Mesenteric fat pad (tissue), 1 donor: ENCODE results near the gene PRKAR1B. TPM values are rescaled to one million over a fixed set of nuclear protein-coding genes. Genes with fewer than 3 reads are reported as not detected.

Source experiments
- DNase-seq: peaks from one replicate; pipeline ENCODE4 v3.0.0-alpha.2; 2020; ENCODE audit warnings: low spot score
- total RNA-seq: library from RNA; stranded (reverse); fragmentation: NEBNext Ultra II Directional; extraction: Animal tissue kit (Norgen Biotek cat#: 25700); gene quantifications from one replicate; pipeline ENCODE4 v1.2.1, GENCODE V29; 2021
- donor health status: DM: yes; HTN: yes; CAD: no.

Gene PRKAR1B
- total RNA-seq, 1 donor from 2014 or later: 11.7 TPM

DNA sequence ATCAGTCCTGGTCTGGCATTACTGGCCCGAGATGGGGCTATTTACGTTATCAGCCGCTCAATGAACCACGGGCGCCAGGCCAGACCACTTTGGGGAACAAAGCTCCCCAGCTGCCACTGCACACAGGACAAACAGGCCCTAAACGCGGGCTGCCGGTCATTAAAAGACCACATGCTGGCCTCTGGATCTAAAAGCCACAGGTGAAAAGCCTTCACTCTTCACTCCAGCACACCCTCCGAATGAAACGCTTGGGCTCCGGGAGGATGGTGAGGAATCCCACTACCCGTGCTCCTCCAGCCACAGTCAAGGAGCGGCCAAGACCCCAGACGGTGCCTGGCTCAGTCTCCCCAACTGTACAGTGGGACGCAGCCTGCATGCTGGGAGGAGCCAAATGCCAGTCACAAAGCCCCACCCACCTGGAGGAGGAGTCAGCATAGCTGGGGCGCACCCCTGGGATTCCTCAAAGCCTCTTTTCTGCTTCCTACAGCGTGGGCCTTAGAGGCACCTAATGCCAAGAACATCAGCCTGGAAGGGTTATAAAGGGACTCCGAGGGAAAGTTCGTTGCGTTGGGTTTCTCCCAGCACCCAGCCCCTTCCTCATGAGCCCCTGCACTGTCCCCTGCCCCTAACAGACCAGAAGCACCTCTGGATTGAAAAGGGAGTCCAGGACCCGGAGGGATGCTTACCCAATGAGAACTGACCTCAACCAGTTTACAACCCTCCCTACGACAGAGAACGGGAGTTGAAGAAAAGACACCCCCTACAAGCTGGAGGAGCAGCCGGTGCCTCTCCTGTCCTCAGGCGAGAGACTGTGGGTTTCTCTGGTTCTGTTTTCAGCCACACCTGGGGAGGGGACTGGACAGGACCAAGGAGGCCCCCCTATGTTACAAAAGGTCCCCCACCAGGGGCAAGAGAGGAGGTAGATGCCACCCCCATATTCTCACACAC is 212.2 kb downstream of the PRKAR1B start:
- no peak for DNase-seq

- no peak for DNase-seq
These were observed 212.8 kb downstream of the PRKAR1B start for GRCh38 chr7:514242-514641.

GRCh38 chr7:513521-514166 is 213.4 kb downstream of the PRKAR1B start:
- DNase-seq: no peak

DNA sequence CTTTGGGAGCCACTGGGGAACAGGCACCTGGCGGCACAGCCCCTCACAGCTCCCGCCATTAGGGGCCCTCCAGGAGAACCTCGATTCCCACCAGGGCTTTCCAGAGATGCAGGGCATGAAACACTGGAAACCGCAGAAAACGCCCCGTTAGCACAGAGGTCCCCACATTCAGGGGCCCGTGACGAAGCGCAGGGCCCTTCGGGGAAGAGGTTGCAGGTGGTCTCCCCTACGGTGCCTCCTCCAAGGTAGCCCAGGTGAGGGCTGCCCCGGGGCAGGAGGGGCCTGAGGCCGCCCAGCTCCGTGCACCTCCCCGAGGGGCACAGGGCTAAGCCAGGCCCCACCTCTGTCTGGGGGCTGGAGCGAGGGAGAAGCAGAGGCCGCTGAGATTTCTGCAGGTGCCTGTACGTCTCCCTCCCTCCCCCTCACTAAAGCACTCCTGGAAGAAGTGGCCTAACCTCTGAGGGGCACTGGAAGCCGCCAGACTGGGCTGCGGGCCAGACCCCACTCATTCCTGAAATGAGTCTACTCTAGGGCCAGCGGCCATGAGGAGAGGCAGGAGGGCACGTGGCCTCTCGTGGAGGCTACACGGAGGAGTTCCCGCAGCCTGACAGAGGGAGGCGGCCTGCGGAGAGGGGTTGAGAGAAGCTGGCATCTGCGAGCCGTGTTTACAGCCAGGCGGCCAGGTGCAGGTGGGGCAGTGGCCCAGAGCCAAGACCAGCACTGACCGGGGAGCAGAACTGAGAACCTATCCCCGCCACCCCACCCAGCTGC is 214.4 kb downstream of the PRKAR1B start:
- DNase-seq: no peak

- no peak for DNase-seq
These were observed 215.0 kb downstream of the PRKAR1B start for GRCh38 chr7:512146-512510.

DNA sequence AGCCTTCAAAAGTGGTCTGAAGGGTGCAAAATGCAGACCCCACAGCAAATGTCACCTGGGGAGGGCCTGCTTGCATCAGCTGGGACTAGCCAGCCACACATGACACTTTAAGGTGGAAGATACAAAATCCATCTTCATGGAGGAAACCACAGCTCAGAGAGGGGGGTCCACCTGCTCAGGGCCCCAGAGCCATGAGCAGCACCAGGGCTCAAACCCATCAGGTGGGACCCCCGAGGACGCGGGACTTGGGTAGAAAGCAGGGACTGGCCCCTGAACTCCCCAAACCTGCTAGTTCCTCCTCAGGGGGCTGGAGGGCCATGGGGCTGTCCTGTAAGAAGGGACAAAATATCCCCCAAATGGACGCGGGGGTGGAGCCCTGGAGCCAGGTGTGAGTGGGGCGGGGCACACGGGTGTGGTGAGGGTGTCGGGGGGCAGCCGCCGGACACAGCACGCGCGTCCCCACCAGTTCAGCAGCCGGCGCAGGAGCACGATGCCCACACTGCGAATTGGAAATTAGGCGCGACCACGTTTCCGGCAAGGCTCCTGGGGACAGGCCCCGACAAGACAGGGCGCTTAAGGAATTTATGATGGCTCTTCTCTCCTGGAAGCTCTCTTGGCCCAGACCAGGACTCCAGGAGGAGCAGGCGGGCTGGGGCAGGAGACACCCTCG is 215.5 kb downstream of the PRKAR1B start:
- DNase-seq: no peak

- no peak for DNase-seq
These were observed 216.2 kb downstream of the PRKAR1B start for GRCh38 chr7:510782-511281.

DNA sequence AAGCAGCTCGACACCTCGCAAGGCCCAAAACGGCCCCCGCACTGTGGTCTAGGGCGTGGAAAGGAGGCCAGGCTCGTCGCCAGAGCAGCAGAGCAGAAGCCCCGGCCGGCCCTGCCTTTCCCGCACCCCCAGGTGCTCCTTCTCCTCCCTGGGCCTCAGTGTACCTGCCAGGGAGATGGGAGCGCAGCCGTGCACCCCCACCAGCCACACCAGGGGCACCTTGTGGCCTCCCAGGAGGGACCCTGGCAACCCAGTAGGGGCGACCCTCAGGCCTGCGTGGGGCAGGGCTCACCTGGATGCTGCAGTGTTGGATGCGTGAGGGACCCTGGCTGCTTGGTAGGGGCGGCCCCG is 217.0 kb downstream of the PRKAR1B start:
- DNase-seq: no peak

GRCh38 chr7:509426-510130 is 217.5 kb downstream of the PRKAR1B start:
- DNase-seq: no peak

DNA sequence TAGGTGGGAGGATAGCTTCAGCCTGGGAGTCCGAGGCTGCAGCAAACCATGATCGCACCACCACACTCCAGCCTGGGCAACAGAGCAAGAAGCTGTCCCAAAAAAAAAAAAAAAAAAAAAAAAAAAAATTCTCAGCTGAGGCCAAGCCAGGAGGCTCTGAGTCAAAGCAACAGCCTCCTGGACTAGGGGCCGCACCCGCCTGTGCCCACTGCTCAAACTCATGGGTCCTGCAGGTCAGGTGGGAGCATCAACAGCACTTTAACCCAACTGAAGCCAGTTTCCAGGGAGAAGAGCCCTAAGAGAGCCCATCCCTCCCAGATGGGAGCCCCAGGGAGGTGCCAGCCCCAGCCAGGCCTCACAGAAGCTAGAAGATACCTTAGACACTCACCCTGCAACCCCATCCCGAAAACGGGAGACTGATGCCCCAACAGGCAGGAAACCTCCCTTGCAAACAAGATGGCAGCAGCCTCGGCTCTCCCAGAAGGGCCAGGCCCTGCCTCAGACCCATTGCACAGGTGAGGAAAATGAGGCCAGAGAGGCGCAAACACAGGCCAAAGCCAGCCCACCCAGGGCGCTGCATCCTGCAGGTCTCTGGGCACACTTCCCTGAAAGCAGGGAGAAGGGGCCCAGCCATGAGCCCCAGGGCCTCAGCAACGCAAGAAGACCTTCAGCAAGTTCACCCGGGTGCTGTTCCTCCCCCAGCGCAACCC is 218.5 kb downstream of the PRKAR1B start:
- no peak for DNase-seq

GRCh38 chr7:507623-508300 is 219.3 kb downstream of the PRKAR1B start:
- no peak for DNase-seq

DNA sequence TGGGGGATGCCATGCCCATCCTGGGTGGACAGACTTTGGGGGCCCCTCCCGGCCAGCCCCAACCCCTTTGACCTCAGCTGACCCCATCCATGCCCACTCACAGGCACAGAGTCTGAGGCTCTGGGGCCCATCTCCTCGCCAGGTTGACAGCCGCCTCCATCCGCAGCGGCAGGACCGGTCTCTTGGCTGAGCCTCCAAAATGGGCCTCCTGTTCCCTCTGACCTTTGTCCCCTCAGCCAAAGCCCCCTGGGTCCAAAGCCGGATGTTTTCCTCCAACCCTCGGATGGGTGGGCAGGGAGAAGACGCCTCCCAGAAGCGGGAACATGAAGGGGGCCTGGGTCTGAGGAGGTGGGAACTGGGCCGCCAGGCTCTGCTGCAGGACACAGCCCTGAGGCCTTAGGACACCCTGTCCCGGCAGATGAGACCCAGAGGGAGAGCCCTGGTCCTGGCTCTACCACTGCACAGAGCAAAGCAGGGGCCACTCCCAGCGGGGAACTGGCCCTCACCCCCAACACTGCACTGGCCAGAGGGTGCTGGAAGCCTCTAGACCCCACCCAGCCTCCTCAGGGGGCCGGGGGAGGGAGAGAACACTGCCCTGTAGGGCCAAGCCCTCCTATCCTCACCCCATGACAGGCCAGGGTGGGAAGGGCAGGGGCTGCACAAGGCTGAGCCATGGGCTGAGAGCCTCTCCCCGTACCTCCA is 220.0 kb downstream of the PRKAR1B start:
- peak; percentile 59 for DNase-seq

DNA sequence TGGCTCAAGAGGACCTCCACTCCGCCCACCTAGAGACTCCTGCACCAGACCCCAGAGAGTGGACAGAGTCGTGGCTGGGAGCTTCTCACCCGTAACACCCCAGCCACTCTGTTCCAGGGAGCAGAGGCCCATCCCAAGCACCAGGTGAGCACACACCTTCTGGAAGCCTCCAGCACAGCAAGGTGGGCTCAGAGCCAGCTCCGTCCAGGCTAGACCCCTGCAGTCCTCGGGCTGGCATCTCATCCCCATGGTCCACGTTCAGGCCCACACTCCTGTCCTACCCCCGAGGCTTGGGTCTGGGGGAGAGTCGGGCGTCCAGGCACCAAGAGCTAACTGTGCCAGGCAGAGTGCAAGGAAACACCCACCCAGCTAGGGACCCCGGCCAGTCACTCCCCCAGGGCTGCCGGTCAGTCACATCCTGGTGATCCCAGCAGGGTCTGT is 220.7 kb downstream of the PRKAR1B start:
- peak; percentile 88 for DNase-seq

GRCh38 chr7:505171-505570 is 221.9 kb downstream of the PRKAR1B start:
- DNase-seq: peak; percentile 80

DNA sequence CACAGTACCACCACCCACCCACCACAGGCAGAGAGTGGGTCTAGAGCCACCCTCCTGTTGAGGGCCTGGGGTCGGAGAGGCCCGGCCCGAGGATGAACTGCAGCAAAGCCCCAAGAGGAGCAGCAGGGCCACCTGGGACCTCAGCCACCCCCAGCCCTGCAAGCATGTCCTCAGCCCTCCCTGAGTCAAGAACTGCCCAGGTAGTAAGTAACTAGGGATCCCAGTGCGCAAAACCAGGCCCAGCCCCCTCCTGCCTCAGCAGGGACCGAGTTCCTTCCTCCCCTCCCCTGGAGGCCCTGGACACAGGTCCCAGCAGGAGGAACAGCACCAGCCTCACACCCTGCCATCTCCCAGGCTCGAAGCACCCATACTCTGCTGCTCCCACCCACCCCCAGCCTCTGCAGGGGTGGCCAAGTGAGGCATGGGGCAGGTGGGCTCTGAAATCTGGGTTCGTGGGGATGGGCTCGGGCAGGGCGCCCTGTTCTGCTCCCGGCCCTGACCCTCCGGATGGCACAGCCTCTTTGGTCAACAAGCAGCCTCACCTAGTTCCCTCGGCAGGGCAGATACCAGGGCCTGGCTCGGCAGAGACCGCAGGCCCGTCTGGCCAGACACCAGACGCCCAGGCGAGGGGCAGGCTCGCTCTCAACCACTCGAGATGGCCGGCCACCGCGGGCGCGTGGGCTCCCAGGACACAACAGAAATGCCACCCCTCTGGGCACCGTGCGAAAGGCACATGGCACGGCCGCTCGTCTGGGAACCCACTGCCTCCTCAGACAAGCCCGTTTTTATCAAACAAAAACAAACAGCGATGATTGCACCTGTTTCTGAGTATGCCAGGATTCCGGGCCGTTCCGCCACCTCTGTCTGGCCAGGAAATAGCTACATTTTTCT is 222.6 kb downstream of the PRKAR1B start:
- DNase-seq: peak; percentile 86

GRCh38 chr7:503575-504111 is 223.4 kb downstream of the PRKAR1B start:
- DNase-seq: no peak

GRCh38 chr7:502296-502695 is 224.8 kb downstream of the PRKAR1B start:
- no peak for DNase-seq
